NCI-H2081 (cell line): ENCODE data around the gene CHD9NB.
"Not testable (repeated sequence)": the region's sequence is repeated elsewhere in the genome, so short reads cannot be mapped to it uniquely, and the experiment has no call there.

ENCODE experiments used
- DNase-seq, 2 experiments: peaks; one replicate each; lab custom pipeline; 2025; lab: John Stamatoyannopoulos, UW

Gene CHD9NB

GRCh38 chr16:53057658-53058057 is 5.0 kb upstream of the CHD9NB start:
- no peak for DNase-seq

GRCh38 chr16:53056392-53056881 is 3.7 kb upstream of the CHD9NB start:
- DNase-seq = no peak

GRCh38 chr16:53055541-53056391 is 3.1 kb upstream of the CHD9NB start:
- peak in 1 of 2 experiments; percentile 24 for DNase-seq

- peak; percentile 71 to 88 for DNase-seq
These were observed 2.2 kb upstream of the CHD9NB start, which contains the start of gene CHD9 for GRCh38 chr16:53054670-53055485. TSS of gene CHD9 (plus strand) at chr16:53054991. CDS start at chr16:53156090, 101,099 bp downstream.

GRCh38 chr16:53053967-53054669 is 1.4 kb upstream of the CHD9NB start:
- peak in 1 of 2 experiments; percentile 20 for DNase-seq

GRCh38 chr16:53051255-53051654 is 1.4 kb downstream of the CHD9NB start:
- DNase-seq = not testable (repeated sequence)

- DNase-seq = no peak
These were observed 4.4 kb downstream of the CHD9NB start for GRCh38 chr16:53048139-53048915.

- DNase-seq = not testable (repeated sequence)
These were observed 5.2 kb downstream of the CHD9NB start for GRCh38 chr16:53047515-53047914.

- peak in 1 of 2 experiments; percentile 4 for DNase-seq
These were observed 7.1 kb downstream of the CHD9NB start for GRCh38 chr16:53045341-53046220.

GRCh38 chr16:53043986-53044601 is 8.6 kb downstream of the CHD9NB start:
- no peak for DNase-seq

- no peak for DNase-seq
These were observed 9.3 kb downstream of the CHD9NB start for GRCh38 chr16:53043428-53043831.

GRCh38 chr16:53042235-53042701 is 10.4 kb downstream of the CHD9NB start:
- DNase-seq = no peak

GRCh38 chr16:53041320-53042051 is 11.2 kb downstream of the CHD9NB start:
- no peak for DNase-seq

- DNase-seq = no peak
These were observed 11.9 kb downstream of the CHD9NB start for GRCh38 chr16:53040788-53041187.

GRCh38 chr16:53036711-53037110 is 16.0 kb downstream of the CHD9NB start:
- not testable (repeated sequence) for DNase-seq

GRCh38 chr16:53036066-53036465 is 16.6 kb downstream of the CHD9NB start:
- no peak for DNase-seq

- DNase-seq = no peak
These were observed 17.3 kb downstream of the CHD9NB start for GRCh38 chr16:53035176-53035942.

- no peak for DNase-seq
These were observed 18.4 kb downstream of the CHD9NB start for GRCh38 chr16:53034306-53034705.
